ENCODE results near the gene FCHO1.

The FCHO1 gene

GRCh38 chr19:17735410-17735809, 15.9 kb upstream of the FCHO1 start:
- no peak for DNase-seq (ENCODE audit: low read depth in 2 of 2)

GRCh38 chr19:17737690-17738153, 13.6 kb upstream of the FCHO1 start:
- DNase-seq (ENCODE audit: low read depth in 2 of 2): no peak

- DNase-seq (ENCODE audit: low read depth in 2 of 2): no peak
Observed at GRCh38 chr19:17739121-17739875, 12.0 kb upstream of the FCHO1 start.

GRCh38 chr19:17741456-17741855, 9.8 kb upstream of the FCHO1 start:
- no peak for DNase-seq (ENCODE audit: low read depth in 2 of 2)

- DNase-seq (ENCODE audit: low read depth in 2 of 2): no peak
Observed at GRCh38 chr19:17743874-17744580, 7.2 kb upstream of the FCHO1 start.

- DNase-seq (ENCODE audit: low read depth in 2 of 2): peak; percentile 87 to 89
Observed at GRCh38 chr19:17747205-17748098, 3.8 kb upstream of the FCHO1 start.

GRCh38 chr19:17748884-17749638, 2.2 kb upstream of the FCHO1 start:
- DNase-seq (ENCODE audit: low read depth in 2 of 2): no peak

- peak in 1 of 2 experiments; percentile 31 for DNase-seq (ENCODE audit: low read depth in 2 of 2)
Observed at GRCh38 chr19:17749912-17750317, 1.4 kb upstream of the FCHO1 start.

- no peak for DNase-seq (ENCODE audit: low read depth in 2 of 2)
Observed at GRCh38 chr19:17751912-17752273, 616 bp downstream of the FCHO1 start.

GRCh38 chr19:17752865-17753639, 1.8 kb downstream of the FCHO1 start:
- DNase-seq (ENCODE audit: low read depth in 2 of 2): no peak

GRCh38 chr19:17753976-17754375, 2.7 kb downstream of the FCHO1 start:
- no peak for DNase-seq (ENCODE audit: low read depth in 2 of 2)

GRCh38 chr19:17754634-17755442, 3.6 kb downstream of the FCHO1 start:
- DNase-seq (ENCODE audit: low read depth in 2 of 2): no peak

GRCh38 chr19:17755443-17755890, 4.2 kb downstream of the FCHO1 start:
- no peak for DNase-seq (ENCODE audit: low read depth in 2 of 2)

GRCh38 chr19:17755977-17756670, 4.8 kb downstream of the FCHO1 start:
- DNase-seq (ENCODE audit: low read depth in 2 of 2): no peak

- no peak for DNase-seq (ENCODE audit: low read depth in 2 of 2)
Observed at GRCh38 chr19:17757125-17757524, 5.8 kb downstream of the FCHO1 start.

- no peak for DNase-seq (ENCODE audit: low read depth in 2 of 2)
Observed at GRCh38 chr19:17758515-17758914, 7.2 kb downstream of the FCHO1 start.

GRCh38 chr19:17761148-17761547, 9.9 kb downstream of the FCHO1 start:
- DNase-seq (ENCODE audit: low read depth in 2 of 2): no peak

GRCh38 chr19:17762505-17763229, 11.4 kb downstream of the FCHO1 start:
- DNase-seq (ENCODE audit: low read depth in 2 of 2): no peak

Data from stimulated activated CD4-positive, alpha-beta T cell treated with anti-CD3 and anti-CD28 coated beads, Interleukin-12 subunit alpha, Interleukin-12 subunit beta, amount 100 ng/mL, for 24 hours (primary cell).